Subcutaneous adipose tissue (tissue), 4 donors: ENCODE data around the gene PDE8A. TPM values are rescaled to one million over a fixed set of nuclear protein-coding genes. Genes with fewer than 3 reads are reported as not detected.

Experiments used
- CTCF ChIP-seq: fragments of 450-650 bp; IDR thresholded peaks from one replicate; pipeline ENCODE4 v1.5.1; 2016; ENCODE audit warnings: low read depth, mild to moderate bottlenecking, control low read depth, antibody characterized with exemption, moderate library complexity
- total RNA-seq, 4 donors: library from RNA; depleted of rRNA; stranded (reverse); fragments of >200 nt; gene quantifications; one replicate each; pipeline ENCODE4 v1.1.0, GENCODE V29; 2016

Gene PDE8A
- total RNA-seq, 4 donors from 2014 or later = 55.3 to 129 (median 99.3) TPM

DNA sequence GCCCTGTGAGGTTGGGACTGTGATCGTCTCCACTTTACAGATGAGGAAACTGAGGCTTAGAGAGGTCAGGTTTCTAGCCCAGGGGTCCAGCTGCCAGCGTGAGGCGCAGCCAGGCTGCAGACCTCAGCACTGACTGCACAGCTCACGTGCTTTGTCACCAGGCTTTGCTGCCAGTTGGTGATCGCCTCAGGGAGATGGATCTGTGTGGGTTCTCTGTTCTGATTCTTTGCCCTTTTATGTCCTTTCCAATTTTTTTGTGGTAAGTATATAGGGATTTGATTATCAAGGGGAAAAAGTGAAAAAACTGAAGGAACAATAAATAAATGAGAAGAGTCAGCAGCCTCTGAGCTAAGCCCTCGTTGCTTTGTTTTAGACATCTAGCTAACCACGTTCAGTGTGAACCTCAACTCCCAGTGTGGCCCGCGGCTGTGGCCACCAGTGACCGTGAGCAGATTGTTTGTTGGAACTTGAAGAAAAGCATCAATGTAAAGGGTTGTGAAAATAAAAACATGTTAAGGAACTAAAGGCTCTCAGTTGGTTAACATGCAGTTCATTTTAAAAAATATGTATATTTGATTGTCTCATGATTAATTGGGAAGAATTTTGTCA is 117.6 kb downstream of the PDE8A start:
- no peak for TF ChIP-seq CTCF

DNA sequence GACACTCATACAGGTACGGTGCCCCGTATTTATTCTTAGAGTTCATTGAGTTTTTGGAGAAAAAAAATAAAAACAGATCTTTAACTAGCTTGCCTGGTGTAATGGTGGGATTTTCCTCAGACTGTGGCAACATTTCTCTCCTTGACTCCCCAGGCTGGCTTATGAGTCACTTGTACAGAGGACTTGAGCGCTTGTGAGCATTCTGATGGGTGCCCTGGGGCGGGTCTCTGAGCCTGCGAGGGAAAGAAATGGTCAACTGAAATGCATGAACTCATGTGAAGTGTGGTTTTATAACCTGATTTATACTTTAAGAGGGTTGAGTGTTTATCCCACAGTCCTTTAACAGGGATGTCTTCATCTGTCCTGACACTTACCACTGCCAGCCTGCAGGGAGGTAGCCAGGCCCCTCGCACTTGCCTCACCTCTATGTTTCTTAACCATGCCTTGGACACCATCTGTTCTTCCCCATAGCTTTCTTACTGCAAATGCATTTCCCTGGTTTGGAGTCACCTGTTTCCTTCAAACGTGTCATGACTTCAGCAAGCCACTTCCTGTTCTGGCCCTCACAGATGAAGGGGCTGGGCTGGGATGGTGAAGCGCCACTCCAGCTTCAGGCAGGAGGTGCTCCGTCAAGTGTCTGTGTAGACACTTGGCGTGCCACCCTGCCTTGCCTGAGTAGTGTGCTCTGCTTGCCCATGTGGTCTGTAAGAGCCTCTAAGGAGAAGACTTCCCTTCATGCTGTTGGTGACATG is 118.7 kb downstream of the PDE8A start:
- TF ChIP-seq CTCF = no peak

DNA sequence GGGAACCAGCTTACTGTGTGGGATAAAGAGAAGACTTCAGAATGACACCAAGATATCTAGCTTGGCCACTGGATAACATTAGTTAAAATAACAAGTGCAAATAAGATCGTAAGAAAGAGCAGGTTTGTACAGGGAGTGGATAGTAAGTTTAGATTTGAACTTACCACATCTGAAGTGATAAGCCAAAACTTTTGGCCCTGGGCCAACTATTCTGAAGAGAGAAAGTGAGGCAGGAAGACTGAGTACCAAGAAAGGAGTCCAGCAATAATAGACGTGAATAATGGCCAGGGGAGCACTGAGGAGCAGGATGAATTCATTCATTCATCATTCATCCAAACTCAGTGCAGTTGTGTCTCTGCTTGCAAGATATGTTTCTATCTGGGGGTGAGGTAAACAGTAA is 122.9 kb downstream of the PDE8A start:
- TF ChIP-seq CTCF = no peak

- TF ChIP-seq CTCF = no peak
These were observed 126.5 kb downstream of the PDE8A start for GRCh38 chr15:85108136-85108535.

- no peak for TF ChIP-seq CTCF
These were observed 127.7 kb downstream of the PDE8A start for GRCh38 chr15:85109333-85109732.

DNA sequence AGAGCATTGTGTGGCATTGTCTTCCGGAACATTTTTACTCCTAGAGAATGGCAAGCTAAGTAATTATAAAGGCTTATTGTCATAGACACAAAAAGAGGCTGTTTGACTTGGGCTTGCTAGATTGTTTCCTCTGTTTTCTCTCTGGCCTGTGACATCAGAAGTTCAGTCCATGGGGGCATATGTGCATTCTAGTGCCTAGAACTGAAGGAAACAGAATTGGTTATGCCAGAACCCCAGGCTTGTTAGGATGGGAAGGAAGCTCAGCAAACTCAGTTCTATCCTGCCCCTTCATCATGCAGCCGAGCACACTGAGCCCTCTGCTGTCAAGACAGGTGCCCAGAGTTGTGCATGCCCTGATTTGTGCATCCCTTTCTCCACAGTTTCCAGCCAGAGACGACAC is 131.3 kb downstream of the PDE8A start:
- no peak for TF ChIP-seq CTCF

GRCh38 chr15:85114886-85115285 is 133.2 kb downstream of the PDE8A start:
- TF ChIP-seq CTCF = no peak
